NCI-H1092 treated with DMSO at 0.1 percent for 48 hours (cell line): ENCODE measurements around the gene PREB.
"Not testable (repeated sequence)": the region's sequence is repeated elsewhere in the genome, so short reads cannot be mapped to it uniquely, and the experiment has no call there.

Experiments
- DNase-seq: peaks from one replicate; lab custom pipeline; 2025; lab: John Stamatoyannopoulos, UW

PREB gene

GRCh38 chr2:27133905-27134780 is at the start of gene PREB:
Gene PREB, minus strand, starts transcription at chr2:27134636. Its CDS starts 215 bp downstream, at chr2:27134421.
- peak; percentile 86 for DNase-seq

GRCh38 chr2:27184115-27184514 is 49.7 kb upstream of the PREB start:
- DNase-seq: no peak

GRCh38 chr2:27182346-27182745 is 47.9 kb upstream of the PREB start:
- DNase-seq: no peak

GRCh38 chr2:27179344-27180000 is 45.0 kb upstream of the PREB start:
- DNase-seq: no peak

GRCh38 chr2:27178469-27178868 is 44.0 kb upstream of the PREB start:
- DNase-seq: no peak

GRCh38 chr2:27177441-27178351 is 43.3 kb upstream of the PREB start:
- DNase-seq: no peak

- DNase-seq: not testable (repeated sequence)
Observed at GRCh38 chr2:27175781-27176180, 41.3 kb upstream of the PREB start.

- no peak for DNase-seq
Observed at GRCh38 chr2:27175330-27175729, 40.9 kb upstream of the PREB start.

GRCh38 chr2:27174638-27175037 is 40.2 kb upstream of the PREB start:
- no peak for DNase-seq

GRCh38 chr2:27171351-27171848 is 37.0 kb upstream of the PREB start:
- no peak for DNase-seq

GRCh38 chr2:27170581-27171337 is 36.3 kb upstream of the PREB start:
- DNase-seq: no peak

GRCh38 chr2:27164960-27165763 is 30.7 kb upstream of the PREB start:
- DNase-seq: no peak

- DNase-seq: no peak
Observed at GRCh38 chr2:27162151-27163121, 28.0 kb upstream of the PREB start.

- DNase-seq: no peak
Observed at GRCh38 chr2:27160191-27160590, 25.8 kb upstream of the PREB start.

- DNase-seq: no peak
Observed at GRCh38 chr2:27159271-27159670, 24.8 kb upstream of the PREB start.

GRCh38 chr2:27158468-27158867 is 24.0 kb upstream of the PREB start:
- no peak for DNase-seq

- no peak for DNase-seq
Observed at GRCh38 chr2:27155069-27155520, 20.7 kb upstream of the PREB start.

- no peak for DNase-seq
Observed at GRCh38 chr2:27154488-27154887, 20.1 kb upstream of the PREB start.

- no peak for DNase-seq
Observed at GRCh38 chr2:27152796-27153464, 18.5 kb upstream of the PREB start.
